DMS79 (cell line): ENCODE data around the gene PLXND1.
"Not testable (repeated sequence)": the region's sequence is repeated elsewhere in the genome, so short reads cannot be mapped to it uniquely, and the experiment has no call there.

Source experiments
- DNase-seq: peaks from one replicate; lab custom pipeline; 2025; lab: John Stamatoyannopoulos, UW

The PLXND1 gene

GRCh38 chr3:129548104-129548965 is 58.1 kb downstream of the PLXND1 start:
- no peak for DNase-seq

GRCh38 chr3:129547241-129547640 is 59.2 kb downstream of the PLXND1 start:
- DNase-seq, result no peak

- not testable (repeated sequence) for DNase-seq
Measured at GRCh38 chr3:129545951-129546350, 60.5 kb downstream of the PLXND1 start.

- no peak for DNase-seq
Measured at GRCh38 chr3:129543999-129544398, 62.5 kb downstream of the PLXND1 start.

- no peak for DNase-seq
Measured at GRCh38 chr3:129543156-129543790, 63.2 kb downstream of the PLXND1 start, which contains the start of gene H1-8. Gene H1-8, plus strand, starts transcription at chr3:129543175. Its CDS starts 44 bp downstream, at chr3:129543219.

- DNase-seq, result no peak
Measured at GRCh38 chr3:129542747-129543146, 63.7 kb downstream of the PLXND1 start.

- DNase-seq, result no peak
Measured at GRCh38 chr3:129540776-129541516, 65.5 kb downstream of the PLXND1 start.

- no peak for DNase-seq
Measured at GRCh38 chr3:129539206-129539605, 67.3 kb downstream of the PLXND1 start.

- no peak for DNase-seq
Measured at GRCh38 chr3:129536804-129537203, 69.7 kb downstream of the PLXND1 start.

GRCh38 chr3:129536374-129536667 is 70.2 kb downstream of the PLXND1 start:
- DNase-seq, result no peak

- DNase-seq, result no peak
Measured at GRCh38 chr3:129535075-129535474, 71.4 kb downstream of the PLXND1 start.

GRCh38 chr3:129534428-129535027 is 71.9 kb downstream of the PLXND1 start:
- no peak for DNase-seq

- DNase-seq, result no peak
Measured at GRCh38 chr3:129533406-129533805, 73.1 kb downstream of the PLXND1 start.

- DNase-seq, result no peak
Measured at GRCh38 chr3:129532261-129532660, 74.2 kb downstream of the PLXND1 start.

- no peak for DNase-seq
Measured at GRCh38 chr3:129531699-129532098, 74.8 kb downstream of the PLXND1 start.

- no peak for DNase-seq
Measured at GRCh38 chr3:129530821-129531220, 75.7 kb downstream of the PLXND1 start.

- no peak for DNase-seq
Measured at GRCh38 chr3:129530251-129530791, 76.2 kb downstream of the PLXND1 start.

- DNase-seq, result no peak
Measured at GRCh38 chr3:129529436-129530210, 76.9 kb downstream of the PLXND1 start.

GRCh38 chr3:129528589-129529100 is 77.8 kb downstream of the PLXND1 start, which contains the start of gene RHO:
Gene RHO, plus strand, starts transcription at chr3:129528639. Its CDS starts 95 bp downstream, at chr3:129528734.
- no peak for DNase-seq

- no peak for DNase-seq
Measured at GRCh38 chr3:129527262-129527661, 79.2 kb downstream of the PLXND1 start.
